Astrocyte of the cerebellum (primary cell): ENCODE data around the gene SHISA6.

Source experiments
- DNase-seq: peaks from one replicate; pipeline ENCODE4 v3.0.0-alpha.2; 2011; ENCODE audit warnings: low read depth
- H3K4me3 ChIP-seq: 2 replicates; pipeline ENCODE4 v1.5.1; 2011; ENCODE audit warnings: mild to moderate bottlenecking, low read depth, low read length, moderate library complexity
- CTCF ChIP-seq: IDR thresholded peaks from 2 replicates; pipeline ENCODE4 v1.5.1; 2012; ENCODE audit warnings: low read length, low read depth, moderate library complexity, mild to moderate bottlenecking; ENCODE audit errors: missing control alignments
- in situ Hi-C: cut with HindIII; loops from 2 replicates; pipeline ENCODE4 v1.10.0; 2017; ENCODE audit warnings: low sequenced_read_pairs

Gene SHISA6

GRCh38 chr17:11240841-11241610 is at the start of gene SHISA6:
SHISA6 (plus strand) TSS chr17:11241213.
- no peak for DNase-seq
- TF ChIP-seq CTCF, result no peak
- H3K4me3 ChIP-seq, result no peak within 1 kb of the TSS
- in situ Hi-C loops, result no loop called here

GRCh38 chr17:11195801-11196200 is 45.2 kb upstream of the SHISA6 start:
- no peak for DNase-seq
- in situ Hi-C loops, result no loop called here
- no peak overlapping the region for H3K4me3 ChIP-seq
- TF ChIP-seq CTCF, result no peak

- DNase-seq, result no peak
- no peak overlapping the region for H3K4me3 ChIP-seq
- no peak for TF ChIP-seq CTCF
- in situ Hi-C loops, result no loop called here
Observed at GRCh38 chr17:11204991-11205390, 36.0 kb upstream of the SHISA6 start.

- DNase-seq, result no peak
- in situ Hi-C loops, result no loop called here
- H3K4me3 ChIP-seq, result no peak overlapping the region
- no peak for TF ChIP-seq CTCF
Observed at GRCh38 chr17:11205659-11206058, 35.4 kb upstream of the SHISA6 start.

- in situ Hi-C loops, result no loop called here
- TF ChIP-seq CTCF, result no peak
- H3K4me3 ChIP-seq, result no peak overlapping the region
- no peak for DNase-seq
Observed at GRCh38 chr17:11209906-11210305, 31.1 kb upstream of the SHISA6 start.

- in situ Hi-C loops, result no loop called here
- no peak for DNase-seq
- no peak overlapping the region for H3K4me3 ChIP-seq
- no peak for TF ChIP-seq CTCF
Observed at GRCh38 chr17:11212792-11213191, 28.2 kb upstream of the SHISA6 start.
